Tibial nerve (tissue), 3 donors: ENCODE measurements around the gene CDK6.

Source experiments
- CTCF ChIP-seq, 5 experiments: fragments of 200-600 bp in 3 of 5; fragments of 450-650 bp in 2 of 5; sonication (generic) in 3 of 5; IDR thresholded peaks; one replicate each; pipeline ENCODE4 v1.5.1; 2016 to 2019; ENCODE audit warnings: antibody characterized with exemption in 5 of 5, mild to moderate bottlenecking in 3 of 5, moderate library complexity in 2 of 5
- POLR2A ChIP-seq, 2 donors: fragments of 450-650 bp; IDR thresholded peaks; one replicate each; pipeline ENCODE4 v1.6.1; 2017; ENCODE audit warnings: antibody characterized with exemption in 2 of 2, mild to moderate bottlenecking in 2 of 2, moderate library complexity in 2 of 2

- TF ChIP-seq CTCF (IDR thresholded peaks at IDR 0.05), result no peak
- no peak for TF ChIP-seq POLR2A (IDR thresholded peaks at IDR 0.05)
Observed at GRCh38 chr7:92823042-92823441, 13.3 kb downstream of the CDK6 start.
